Activated CD8-positive, alpha-beta T cell treated with anti-CD3 and anti-CD28 coated beads for 36 hours (primary cell): ENCODE data around the gene MED6. TPM values are rescaled to one million over a fixed set of nuclear protein-coding genes. Genes with fewer than 3 reads are reported as not detected.

Source experiments
- ATAC-seq: fragments of 200-7000 bp; cut with Tn5 transposase; one replicate; pipeline ENCODE4 v1.10.0; 2021; ENCODE audit warnings: mild to moderate bottlenecking, moderate library complexity
- CTCF ChIA-PET: fragments of 350-600 bp; sonication (Branson Sonifier 250); formaldehyde crosslinking; loops from one replicate; lab custom pipeline; 2021; ENCODE audit warnings: antibody characterized with exemption; lab: Charles Lee
- POLR2A ChIA-PET: fragments of 350-600 bp; sonication (Branson Sonifier 250); formaldehyde crosslinking; loops from one replicate; lab custom pipeline; 2021; ENCODE audit warnings: antibody characterized with exemption; lab: Charles Lee
- DNase-seq: peaks from one replicate; pipeline ENCODE4 v3.0.0-alpha.2; 2020
- H3K27ac Mint-ChIP-seq: one replicate; pipeline ENCODE4 v1.8.0; 2021; ENCODE audit warnings: mild to moderate bottlenecking, mixed read lengths
- H3K27me3 Mint-ChIP-seq: one replicate; pipeline ENCODE4 v1.8.0; 2021; ENCODE audit warnings: mixed read lengths
- H3K36me3 Mint-ChIP-seq: one replicate; pipeline ENCODE4 v1.8.0; 2021; ENCODE audit warnings: low read depth, mixed read lengths
- H3K4me1 Mint-ChIP-seq: one replicate; pipeline ENCODE4 v1.8.0; 2021; ENCODE audit warnings: low read depth, mixed read lengths
- H3K4me3 Mint-ChIP-seq: one replicate; pipeline ENCODE4 v1.8.0; 2021; ENCODE audit warnings: mild to moderate bottlenecking, moderate library complexity, mixed read lengths
- H3K9me3 Mint-ChIP-seq: one replicate; pipeline ENCODE4 v1.8.0; 2021; ENCODE audit warnings: mixed read lengths
- intact Hi-C: fragments of 100-400 bp; cut with micrococcal nuclease; formaldehyde crosslinking; loops from one replicate; pipeline ENCODE4 v1.10.0; 2022
- total RNA-seq, 2 experiments: library from RNA; stranded (reverse); gene quantifications; one replicate each; pipeline ENCODE4 v1.2.3, GENCODE V29; 2021
- TF ChIP-seq, protein P1 (sequence below): fragments of 200-600 bp; IDR thresholded peaks from one replicate; pipeline ENCODE4 v1.8.0; 2022; ENCODE audit warnings: antibody characterized with exemption, mild to moderate bottlenecking

MED6 gene
- total RNA-seq, 2 experiments from 2014 or later: 49.2 to 49.3 TPM

DNA sequence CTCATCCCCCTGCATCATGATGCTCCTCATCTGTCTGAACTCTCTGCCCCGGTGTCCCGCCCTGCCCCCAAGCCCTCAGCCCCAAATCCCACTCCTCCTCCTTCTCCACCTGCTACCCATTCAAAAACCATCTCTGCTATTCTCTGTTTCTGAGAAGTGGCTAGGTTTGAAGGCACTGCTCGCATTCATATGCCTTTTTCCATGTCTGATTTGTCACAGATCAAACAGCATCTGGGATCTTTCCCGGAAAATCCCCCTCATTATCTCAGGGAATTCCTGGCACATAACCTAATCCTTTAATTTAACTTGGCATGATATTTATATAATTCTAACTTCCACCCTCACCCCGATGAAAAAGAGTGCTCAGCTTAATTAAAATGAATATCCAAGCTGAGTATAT lies 62.4 kb downstream of the MED6 start:
- H3K36me3 Mint-ChIP-seq: peaks cover 11% of the 10 kb centered on the region
- ChIA-PET CTCF (no interaction called here), POLR2A (interaction anchor here (1.1 kb wide), 1 partner anchor 19 kb away, joined by 3 read pairs; no protein-coding TSS in a partner anchor)
- peaks cover 5% of the 10 kb centered on the region for H3K4me1 Mint-ChIP-seq
- no peak overlapping the region for H3K27ac Mint-ChIP-seq
- DNase-seq: no peak
- no peak overlapping the region for H3K4me3 Mint-ChIP-seq
- H3K27me3 Mint-ChIP-seq: no peaks in the 10 kb centered on the region
- TF ChIP-seq, protein P1, sequence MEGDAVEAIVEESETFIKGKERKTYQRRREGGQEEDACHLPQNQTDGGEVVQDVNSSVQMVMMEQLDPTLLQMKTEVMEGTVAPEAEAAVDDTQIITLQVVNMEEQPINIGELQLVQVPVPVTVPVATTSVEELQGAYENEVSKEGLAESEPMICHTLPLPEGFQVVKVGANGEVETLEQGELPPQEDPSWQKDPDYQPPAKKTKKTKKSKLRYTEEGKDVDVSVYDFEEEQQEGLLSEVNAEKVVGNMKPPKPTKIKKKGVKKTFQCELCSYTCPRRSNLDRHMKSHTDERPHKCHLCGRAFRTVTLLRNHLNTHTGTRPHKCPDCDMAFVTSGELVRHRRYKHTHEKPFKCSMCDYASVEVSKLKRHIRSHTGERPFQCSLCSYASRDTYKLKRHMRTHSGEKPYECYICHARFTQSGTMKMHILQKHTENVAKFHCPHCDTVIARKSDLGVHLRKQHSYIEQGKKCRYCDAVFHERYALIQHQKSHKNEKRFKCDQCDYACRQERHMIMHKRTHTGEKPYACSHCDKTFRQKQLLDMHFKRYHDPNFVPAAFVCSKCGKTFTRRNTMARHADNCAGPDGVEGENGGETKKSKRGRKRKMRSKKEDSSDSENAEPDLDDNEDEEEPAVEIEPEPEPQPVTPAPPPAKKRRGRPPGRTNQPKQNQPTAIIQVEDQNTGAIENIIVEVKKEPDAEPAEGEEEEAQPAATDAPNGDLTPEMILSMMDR: no peak
- no peak for ATAC-seq
- H3K9me3 Mint-ChIP-seq: peaks cover 2% of the 10 kb centered on the region
- intact Hi-C loops: no loop called here

GRCh38 chr14:70536830-70537229 lies 63.6 kb downstream of the MED6 start:
- H3K36me3 Mint-ChIP-seq: peaks cover 18% of the 10 kb centered on the region
- H3K9me3 Mint-ChIP-seq: peaks cover 4% of the 10 kb centered on the region
- no peaks in the 10 kb centered on the region for H3K27me3 Mint-ChIP-seq
- DNase-seq: no peak
- H3K4me1 Mint-ChIP-seq: peaks cover 5% of the 10 kb centered on the region
- no peak overlapping the region for H3K27ac Mint-ChIP-seq
- ChIA-PET POLR2A (no interaction called here), CTCF (no interaction called here)
- no peak overlapping the region for H3K4me3 Mint-ChIP-seq
- intact Hi-C loops: no loop called here
- no peak for ATAC-seq
- TF ChIP-seq, protein P1: no peak

DNA sequence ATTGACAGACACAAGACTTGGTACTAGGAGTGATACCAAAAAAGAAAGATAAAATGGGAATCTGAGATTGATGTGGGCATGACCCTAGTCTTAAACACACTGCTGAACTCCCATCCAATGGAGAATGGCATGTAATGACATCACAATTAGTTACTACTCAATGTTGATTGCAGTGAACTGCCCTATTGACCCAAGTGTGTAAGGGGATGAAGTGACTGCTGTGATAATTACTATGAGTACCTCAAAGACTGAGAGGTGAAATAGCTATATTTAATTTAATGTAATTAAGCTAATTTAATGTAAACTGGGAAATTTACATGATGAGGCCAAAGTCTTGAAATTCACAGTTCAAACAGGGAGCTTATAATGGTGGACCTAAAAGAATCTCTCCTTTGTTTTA lies 65.6 kb downstream of the MED6 start, which contains the start of gene ADAM20:
Gene ADAM20, minus strand, starts transcription at position 101 of the 400 bp plus-strand sequence. CDS start 10,247 bp downstream, outside the sequence.
- ChIA-PET POLR2A (no interaction called here), CTCF (no interaction called here)
- H3K4me3 Mint-ChIP-seq: no peak within 1 kb of the TSS
- no peak for DNase-seq
- H3K36me3 Mint-ChIP-seq: peaks cover 18% of the 10 kb centered on the region
- peaks cover 4% of the 10 kb centered on the region for H3K9me3 Mint-ChIP-seq
- peaks cover 5% of the 10 kb centered on the region for H3K4me1 Mint-ChIP-seq
- intact Hi-C loops: no loop called here
- no peak within 1 kb of the TSS for H3K27ac Mint-ChIP-seq
- TF ChIP-seq, protein P1: no peak
- no peaks in the 10 kb centered on the region for H3K27me3 Mint-ChIP-seq
- ATAC-seq: no peak

Other genes starting within 250 kb of the MED6 start
- gene COX16, start 241.0 kb downstream of the MED6 start, total RNA-seq: 10 to 100 TPM; 51.4 to 54.3 TPM
- 1 to 10 TPM; 8.0 TPM for gene SYNJ2BP, start 183.6 kb downstream of the MED6 start, total RNA-seq
- under 1 TPM in 1 of 2 experiments, not detected in 1; 0.29 TPM for gene ADAM21, start 148.5 kb downstream of the MED6 start, total RNA-seq
- under 1 TPM; 0.29 to 0.45 TPM for gene ADAM20, start 65.7 kb downstream of the MED6 start, total RNA-seq
- 1 to 10 TPM; 5.5 to 5.7 TPM for gene TTC9, start 41.3 kb upstream of the MED6 start, total RNA-seq
- gene MAP3K9, start 208.9 kb upstream of the MED6 start, total RNA-seq: 1 to 10 TPM; 8.0 to 9.6 TPM